SKM-1 treated with dmso at 0.1 percent for 144 hours (cell line): Measurements from ENCODE around the gene INSIG2.
"Not testable (repeated sequence)": the region's sequence is repeated elsewhere in the genome, so short reads cannot be mapped to it uniquely, and the experiment has no call there.

ENCODE experiments used
- DNase-seq: peaks from one replicate; lab custom pipeline; 2025; ENCODE audit not compliant: unreplicated experiment; lab: John Stamatoyannopoulos, UW

Gene INSIG2

GRCh38 chr2:118059919-118060478 is 28.3 kb upstream of the INSIG2 start:
- no peak for DNase-seq

- peak; percentile 75 for DNase-seq
These were observed 26.9 kb upstream of the INSIG2 start for GRCh38 chr2:118061135-118061955.

- DNase-seq = no peak
These were observed 26.2 kb upstream of the INSIG2 start for GRCh38 chr2:118062048-118062447.

- DNase-seq = no peak
These were observed 25.6 kb upstream of the INSIG2 start for GRCh38 chr2:118062669-118063068.

GRCh38 chr2:118065015-118065706 is 23.1 kb upstream of the INSIG2 start:
- DNase-seq = no peak

- DNase-seq = no peak
These were observed 22.3 kb upstream of the INSIG2 start for GRCh38 chr2:118065921-118066511.

GRCh38 chr2:118077636-118078247 is 10.5 kb upstream of the INSIG2 start:
- DNase-seq = no peak

GRCh38 chr2:118078734-118079133 is 9.5 kb upstream of the INSIG2 start:
- DNase-seq = no peak

GRCh38 chr2:118084491-118085089 is 3.7 kb upstream of the INSIG2 start:
- DNase-seq = no peak

GRCh38 chr2:118085173-118086023 is 2.9 kb upstream of the INSIG2 start:
- no peak for DNase-seq

GRCh38 chr2:118086024-118086633 is 2.1 kb upstream of the INSIG2 start:
- no peak for DNase-seq

- peak; percentile 31 for DNase-seq
These were observed 999 bp downstream of the INSIG2 start for GRCh38 chr2:118089139-118089800.

GRCh38 chr2:118090387-118091139 is 2.3 kb downstream of the INSIG2 start:
- DNase-seq = no peak

GRCh38 chr2:118091140-118091478 is 2.8 kb downstream of the INSIG2 start:
- DNase-seq = no peak

GRCh38 chr2:118091631-118092030 is 3.4 kb downstream of the INSIG2 start:
- no peak for DNase-seq

GRCh38 chr2:118094102-118094501 is 5.8 kb downstream of the INSIG2 start:
- not testable (repeated sequence) for DNase-seq

GRCh38 chr2:118094503-118094902 is 6.2 kb downstream of the INSIG2 start:
- DNase-seq = no peak

- DNase-seq = no peak
These were observed 7.3 kb downstream of the INSIG2 start for GRCh38 chr2:118095610-118096009.
